K562 (cell line): Measurements from ENCODE around the gene CAMK2A.

Experiments
- CTCF ChIP-seq, 3 experiments: IDR thresholded peaks in 2 of 3; conservative IDR thresholded peaks in 1 of 3; 2 replicates each; pipeline ENCODE4 v1.5.1; 2011 to 2012; ENCODE audit warnings: low read length in 3 of 3, mild to moderate bottlenecking in 3 of 3, control low read depth in 2 of 3, improper control_type of control experiment in 1 of 3, inconsistent platforms in 1 of 3, low read depth in 1 of 3, mixed read lengths in 1 of 3, moderate library complexity in 1 of 3; ENCODE audit not compliant: insufficient read depth in 2 of 3
- SAFB2 ChIP-seq: fragments of 200-400 bp; formaldehyde crosslinking; IDR thresholded peaks from 2 replicates; pipeline ENCODE4 v1.6.1; 2018; ENCODE audit warnings: borderline replicate concordance, low read length, low read depth, moderate library complexity; ENCODE audit not compliant: severe bottlenecking

- TF ChIP-seq SAFB2, result no peak
- no peak for TF ChIP-seq CTCF (IDR thresholded peaks at IDR 0.05 in 2 of 3, conservative IDR thresholded peaks at IDR 0.05 in 1 of 3; ENCODE audit: insufficient read depth in 2 of 3, low read depth in 1 of 3, low read length in 3 of 3)
Observed at GRCh38 chr5:150296496-150296895, 6.9 kb upstream of the CAMK2A start.
